GM23248 (cell line): ENCODE results near the gene TSN. TPM values are rescaled to one million over a fixed set of nuclear protein-coding genes. Genes with fewer than 3 reads are reported as not detected.
"Not testable (repeated sequence)": the region's sequence is repeated elsewhere in the genome, so short reads cannot be mapped to it uniquely, and the experiment has no call there.

ENCODE experiments used
- DNase-seq: peaks from one replicate; pipeline ENCODE4 v3.0.0-alpha.2; 2015
- H2AFZ ChIP-seq: fragments of 200-600 bp; sonication (generic); 2 replicates; pipeline ENCODE4 v1.6.1; 2016; ENCODE audit warnings: antibody characterized with exemption
- H3F3A ChIP-seq: fragments of 200-600 bp; sonication (generic); 2 replicates; pipeline ENCODE4 v1.6.1; 2016; ENCODE audit warnings: mild to moderate bottlenecking, antibody characterized with exemption, mixed run types; ENCODE audit not compliant: insufficient read depth
- H3K27ac ChIP-seq: fragments of 200-600 bp; sonication (generic); 2 replicates; pipeline ENCODE4 v1.5.1; 2016; ENCODE audit warnings: mild to moderate bottlenecking
- H3K27me3 ChIP-seq: fragments of 200-600 bp; sonication (generic); replicated peaks from 2 replicates; pipeline ENCODE4 v1.6.1; 2016; ENCODE audit warnings: mild to moderate bottlenecking; ENCODE audit not compliant: insufficient read depth
- H3K36me3 ChIP-seq: fragments of 200-600 bp; sonication (generic); 2 replicates; pipeline ENCODE4 v1.6.1; 2016; ENCODE audit warnings: low read depth, mild to moderate bottlenecking
- H3K4me1 ChIP-seq: fragments of 200-600 bp; sonication (generic); 2 replicates; pipeline ENCODE4 v1.6.1; 2016; ENCODE audit warnings: mild to moderate bottlenecking; ENCODE audit not compliant: insufficient read depth
- H3K4me2 ChIP-seq: fragments of 200-600 bp; sonication (generic); one replicate; pipeline ENCODE4 v1.6.1; 2016; ENCODE audit warnings: mild to moderate bottlenecking; ENCODE audit not compliant: unreplicated experiment
- H3K4me3 ChIP-seq: fragments of 200-600 bp; sonication (generic); 2 replicates; pipeline ENCODE4 v1.5.1; 2016; ENCODE audit warnings: mild to moderate bottlenecking
- H3K79me2 ChIP-seq: fragments of 200-600 bp; sonication (generic); 2 replicates; pipeline ENCODE4 v1.6.1; 2016; ENCODE audit warnings: mild to moderate bottlenecking; ENCODE audit not compliant: insufficient read depth
- H3K9ac ChIP-seq: fragments of 200-600 bp; sonication (generic); 2 replicates; pipeline ENCODE4 v1.6.1; 2016; ENCODE audit warnings: mild to moderate bottlenecking
- H3K9me2 ChIP-seq: fragments of 200-600 bp; sonication (generic); 2 replicates; pipeline ENCODE4 v1.6.1; 2016; ENCODE audit warnings: mixed run types, mild to moderate bottlenecking, moderate library complexity; ENCODE audit not compliant: insufficient read depth
- H3K9me3 ChIP-seq: fragments of 200-600 bp; sonication (generic); one replicate; pipeline ENCODE4 v1.6.1; 2017; ENCODE audit warnings: low read depth
- H4K20me1 ChIP-seq: fragments of 200-600 bp; sonication (generic); 2 replicates; pipeline ENCODE4 v1.6.0; 2016; ENCODE audit not compliant: insufficient read depth
- EZH2 ChIP-seq: fragments of 200-600 bp; sonication (generic); IDR thresholded peaks from 2 replicates; pipeline ENCODE4 v1.6.1; 2018; ENCODE audit warnings: antibody characterized with exemption, mild to moderate bottlenecking; ENCODE audit not compliant: insufficient read depth, poor library complexity, severe bottlenecking
- EZH2phosphoT487 ChIP-seq: fragments of 200-600 bp; sonication (generic); IDR thresholded peaks from 2 replicates; pipeline ENCODE4 v1.6.1; 2018; ENCODE audit warnings: antibody characterized with exemption, moderate library complexity, mild to moderate bottlenecking, low read depth; ENCODE audit not compliant: insufficient read depth
- WGBS, 2 experiments: methylation state at CpG; one replicate each; pipeline ENCODE4 v1.1.6; 2015 to 2017; ENCODE audit warnings: low lambda C conversion rate in 2 of 2, low coverage in 1 of 2; ENCODE audit errors: missing lambda C conversion rate in 2 of 2; 5-methylcytosine and 5-hydroxymethylcytosine counted together
- in situ Hi-C: fragments of 300-500 bp; cut with MboI; formaldehyde crosslinking; loops from 2 replicates; pipeline ENCODE4 v1.15.0; 2020
- polyA plus RNA-seq: library from polyadenylated mRNA; unstranded; fragments of >200 nt; fragmentation: Nextera tagmentation; extraction: Ambion mirVana; gene quantifications from 2 replicates; pipeline ENCODE4 v1.2.1, GENCODE V29; 2016
- total RNA-seq: library from RNA; depleted of rRNA; stranded (reverse); fragments of >200 nt; shearing (Covaris generic); gene quantifications from 2 replicates; pipeline ENCODE4 v1.2.3, GENCODE V29; 2014

Gene TSN
- total and polyA plus RNA-seq, 2 experiments from 2014 or later, result 65.7 to 74.6 TPM

DNA sequence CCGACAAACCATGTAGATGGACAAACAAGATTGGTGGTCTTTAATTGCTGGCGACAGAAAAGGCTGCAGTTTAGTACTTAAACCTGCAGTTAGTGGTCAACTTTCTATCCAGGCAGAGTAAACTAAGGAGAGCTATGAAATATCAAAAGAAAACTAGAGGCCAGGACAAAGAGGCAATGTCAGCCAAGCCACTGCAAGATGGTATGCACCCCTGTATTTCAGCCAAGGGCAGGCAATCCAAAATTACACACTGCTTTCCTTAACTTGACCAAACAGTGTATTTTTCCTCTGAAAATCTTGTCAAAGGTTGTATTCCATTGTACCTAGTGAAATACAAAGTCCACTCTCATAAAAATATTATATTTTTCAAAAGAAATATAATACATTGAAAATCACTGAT, 28.1 kb upstream of the TSN start:
- Histone ChIP-seq H2AFZ (no peak overlapping the region), H3K79me2 (peaks cover 29% of the 10 kb centered on the region), H3K9me2 (no peaks in the 10 kb centered on the region), H3K9me3 (no peaks in the 10 kb centered on the region), H4K20me1 (no peaks in the 10 kb centered on the region), H3K4me1 (peaks cover 17% of the 10 kb centered on the region), H3K4me2 (no peak overlapping the region), H3K36me3 (peaks cover 48% of the 10 kb centered on the region), H3K27me3 (no peaks in the 10 kb centered on the region), H3F3A (peaks cover 55% of the 10 kb centered on the region), H3K9ac (no peak overlapping the region), H3K4me3 (no peak overlapping the region), H3K27ac (no peak overlapping the region)
- 96 to 100% methylated on average over 2 of the region's 2 CpGs for WGBS, 2 experiments
- no peak for DNase-seq
- TF ChIP-seq EZH2phosphoT487, result no peak
- no peak for TF ChIP-seq EZH2
- in situ Hi-C loops, result no loop called here

DNA sequence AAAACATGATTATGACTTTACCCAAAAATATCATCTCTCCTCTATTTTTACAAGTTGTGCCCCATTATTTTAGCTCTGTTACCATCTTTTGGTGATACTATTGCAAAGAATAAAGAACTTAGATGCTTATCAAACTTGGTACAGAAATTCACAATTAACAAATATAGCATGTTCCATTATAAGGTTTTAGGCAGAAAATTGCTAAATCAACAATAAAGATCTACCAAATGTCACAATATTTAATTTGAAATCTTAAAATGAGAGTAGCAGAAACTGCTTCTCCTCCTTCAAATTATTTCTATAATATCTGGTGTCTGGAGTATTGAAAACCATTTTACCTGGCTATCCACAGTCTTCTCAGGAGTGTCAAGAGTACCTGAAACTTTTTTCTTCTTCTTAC, 27.5 kb upstream of the TSN start:
- peaks cover 35% of the 10 kb centered on the region for H3K79me2 ChIP-seq
- DNase-seq, result no peak
- H3K4me2 ChIP-seq, result no peak overlapping the region
- in situ Hi-C loops, result no loop called here
- H3K27me3 ChIP-seq, result no peaks in the 10 kb centered on the region
- H3K9ac ChIP-seq, result no peak overlapping the region
- no peaks in the 10 kb centered on the region for H4K20me1 ChIP-seq
- H3K9me3 ChIP-seq, result no peaks in the 10 kb centered on the region
- no peak for TF ChIP-seq EZH2
- TF ChIP-seq EZH2phosphoT487, result no peak
- H3K4me3 ChIP-seq, result no peak overlapping the region
- H3K36me3 ChIP-seq, result peaks cover 55% of the 10 kb centered on the region
- H2AFZ ChIP-seq, result no peak overlapping the region
- H3F3A ChIP-seq, result peaks cover 49% of the 10 kb centered on the region
- H3K4me1 ChIP-seq, result peaks cover 11% of the 10 kb centered on the region
- H3K9me2 ChIP-seq, result no peaks in the 10 kb centered on the region
- H3K27ac ChIP-seq, result no peak overlapping the region

DNA sequence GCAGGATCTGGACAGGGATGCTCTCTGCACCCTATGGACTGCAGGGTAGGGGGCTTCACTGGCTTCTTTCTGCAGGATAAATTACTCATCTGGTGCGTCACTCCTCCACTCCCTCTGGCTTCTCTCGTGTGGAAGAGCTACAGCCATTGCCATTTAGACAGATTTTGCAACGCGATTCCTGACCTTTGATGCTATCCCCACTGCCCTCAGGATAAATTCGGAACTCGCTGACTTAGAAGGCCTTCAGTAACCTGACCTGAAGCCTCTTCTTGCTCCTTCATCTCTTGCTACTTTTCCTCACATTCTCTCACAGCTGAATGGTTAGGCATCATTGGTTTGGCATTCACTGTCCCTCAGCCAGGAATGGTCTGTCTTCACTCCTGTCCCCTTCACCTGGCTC, 24.1 kb upstream of the TSN start:
- Histone ChIP-seq H3F3A (peaks cover 16% of the 10 kb centered on the region), H3K4me3 (no peak overlapping the region)

DNA sequence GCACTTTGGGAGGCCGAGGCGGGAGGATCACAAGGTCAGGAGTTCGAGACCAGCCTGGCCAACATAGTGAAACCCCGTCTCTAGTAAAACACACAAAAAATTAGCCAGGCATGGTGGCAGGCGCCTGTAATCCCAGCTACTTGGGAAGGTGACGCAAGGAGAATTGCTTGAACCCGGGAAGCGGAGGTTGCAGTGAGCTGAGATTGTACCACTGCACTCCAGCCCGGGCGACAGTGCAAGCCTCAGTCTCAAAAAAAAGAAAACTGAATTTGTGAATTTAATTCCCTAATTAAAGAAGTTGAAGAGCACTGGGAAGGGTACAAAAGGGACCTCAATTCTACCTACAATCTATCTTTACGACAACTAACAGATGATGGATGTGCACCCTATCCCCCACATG, 20.9 kb upstream of the TSN start:
- H2AFZ ChIP-seq, H3K27ac ChIP-seq, H3K9me3 ChIP-seq, H3K27me3 ChIP-seq, H3F3A ChIP-seq, H4K20me1 ChIP-seq, H3K4me1 ChIP-seq, DNase-seq, H3K9me2 ChIP-seq, in situ Hi-C loops: not testable (repeated sequence)
- Histone ChIP-seq H3K4me2 (peak overlapping the region; percentile 86), H3K9ac (peak overlapping the region; percentile 93), H3K4me3 (peak overlapping the region; percentile 96; the same call in 1 of the 2 replicates), H3K36me3 (peaks cover 38% of the 10 kb centered on the region), H3K79me2 (peaks cover 68% of the 10 kb centered on the region)
- 83 to 85% methylated on average over 11 of the region's 11 CpGs for WGBS, 2 experiments

More for the DNA sequence above, 24.1 kb upstream of the TSN start:
- Histone ChIP-seq H4K20me1 (no peaks in the 10 kb centered on the region), H2AFZ (no peak overlapping the region), H3K79me2 (peaks cover 69% of the 10 kb centered on the region), H3K9ac (no peak overlapping the region), H3K4me1 (peaks cover 8% of the 10 kb centered on the region), H3K36me3 (peaks cover 65% of the 10 kb centered on the region), H3K9me3 (no peaks in the 10 kb centered on the region), H3K27ac (no peak overlapping the region), H3K9me2 (no peaks in the 10 kb centered on the region), H3K27me3 (no peaks in the 10 kb centered on the region), H3K4me2 (no peak overlapping the region)
- 98 to 100% methylated on average over 6 of the region's 6 CpGs for WGBS, 2 experiments
- no peak for DNase-seq
- in situ Hi-C loops, result no loop called here
- TF ChIP-seq EZH2 (no peak), EZH2phosphoT487 (no peak)

DNA sequence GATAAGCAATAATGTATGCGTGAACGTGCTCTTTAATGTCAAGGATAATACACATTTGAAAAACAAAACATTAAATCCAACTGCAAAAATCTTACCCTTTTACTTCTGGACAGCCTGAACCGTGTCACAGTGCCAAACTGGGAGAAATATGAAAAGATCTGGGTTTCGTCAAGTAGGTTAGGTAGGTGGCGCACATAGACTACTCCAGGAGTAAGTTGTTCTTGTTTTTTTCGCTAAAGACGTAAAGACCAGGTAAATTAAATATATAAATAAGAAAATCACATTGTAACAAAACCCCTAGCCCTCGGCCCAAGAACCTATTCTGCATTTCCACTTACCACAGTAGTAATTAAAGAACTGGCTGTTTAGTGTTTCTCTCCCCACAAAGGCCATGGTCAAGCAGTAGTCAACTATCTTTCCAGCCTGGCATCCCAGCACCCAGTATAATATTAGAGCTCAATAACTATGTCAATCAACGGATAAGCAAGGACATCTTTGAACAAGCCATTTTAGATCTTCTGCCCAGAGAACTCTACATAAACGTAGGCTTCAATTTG, 19.9 kb upstream of the TSN start:
- TF ChIP-seq EZH2 (no peak), EZH2phosphoT487 (no peak)
- H3K9ac ChIP-seq, result peak overlapping the region; percentile 93
- no peaks in the 10 kb centered on the region for H3K9me3 ChIP-seq
- H2AFZ ChIP-seq, result peak overlapping the region; percentile 88
- peaks cover 61% of the 10 kb centered on the region for H3K79me2 ChIP-seq
- no peaks in the 10 kb centered on the region for H4K20me1 ChIP-seq
- H3K27me3 ChIP-seq, result no peaks in the 10 kb centered on the region
- peaks cover 8% of the 10 kb centered on the region for H3K4me1 ChIP-seq
- peak overlapping the region; percentile 96 for H3K4me3 ChIP-seq
- H3K27ac ChIP-seq, result peak overlapping the region; percentile 52
- no peaks in the 10 kb centered on the region for H3F3A ChIP-seq
- WGBS, 2 experiments, result 21 to 23% methylated on average over 10 of the region's 10 CpGs
- peak; percentile 49 for DNase-seq
- peaks cover 28% of the 10 kb centered on the region; the same call in 1 of the 2 replicates for H3K36me3 ChIP-seq
- no peaks in the 10 kb centered on the region for H3K9me2 ChIP-seq
- peak overlapping the region; percentile 86 for H3K4me2 ChIP-seq
- in situ Hi-C loops, result no loop called here
